Kidney tubule cell (primary cell): Measurements from ENCODE around the gene CS.
"Not testable (repeated sequence)": the region's sequence is repeated elsewhere in the genome, so short reads cannot be mapped to it uniquely, and the experiment has no call there.

Experiments
- DNase-seq: peaks from one replicate; pipeline ENCODE4 v3.0.0-alpha.2; 2018; ENCODE audit warnings: low spot score

The CS gene

DNA sequence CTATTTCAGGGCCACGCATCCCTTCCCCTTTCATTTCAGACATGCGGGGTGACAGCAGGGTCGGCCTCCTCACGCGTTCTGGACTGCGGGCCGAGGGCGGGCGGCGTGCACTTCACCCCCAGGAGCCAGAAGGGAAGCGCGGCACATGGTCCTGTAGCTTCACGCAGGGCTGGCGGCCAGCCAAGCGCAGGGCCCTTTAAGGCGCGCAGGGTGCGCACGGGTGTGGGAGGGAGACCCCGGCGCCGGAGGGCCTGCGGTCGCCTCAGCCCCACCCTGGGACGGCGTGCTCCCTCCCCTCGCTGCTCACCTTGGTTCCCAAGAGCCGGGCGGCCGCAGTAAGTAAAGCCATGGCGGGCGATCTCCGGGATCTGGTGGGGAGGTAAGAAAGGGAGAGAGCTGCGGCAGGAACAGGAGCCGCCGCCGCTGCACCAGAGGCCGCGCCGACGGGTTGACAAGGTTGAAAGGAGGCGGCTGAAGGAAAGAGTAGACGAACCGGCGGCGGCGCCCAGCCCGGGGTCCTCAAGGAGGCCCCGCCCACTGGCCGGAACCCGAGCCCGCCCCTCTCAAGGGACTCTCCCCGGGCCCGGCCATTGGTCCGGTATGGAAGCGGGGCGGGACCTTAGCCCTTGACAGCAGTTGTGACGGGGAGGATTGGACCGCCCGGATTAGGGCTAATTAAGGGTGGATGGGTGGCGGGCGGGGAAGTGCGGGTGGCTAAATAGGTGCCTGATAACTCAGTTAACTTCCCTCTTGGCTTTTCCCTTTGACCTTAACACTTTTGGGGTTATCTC lies at the start of gene CS:
Gene CS (minus strand): TSS at position 478 of the 791 bp plus-strand sequence. CDS start 129 bp downstream, at position 349.
- DNase-seq = peak; percentile 98

DNA sequence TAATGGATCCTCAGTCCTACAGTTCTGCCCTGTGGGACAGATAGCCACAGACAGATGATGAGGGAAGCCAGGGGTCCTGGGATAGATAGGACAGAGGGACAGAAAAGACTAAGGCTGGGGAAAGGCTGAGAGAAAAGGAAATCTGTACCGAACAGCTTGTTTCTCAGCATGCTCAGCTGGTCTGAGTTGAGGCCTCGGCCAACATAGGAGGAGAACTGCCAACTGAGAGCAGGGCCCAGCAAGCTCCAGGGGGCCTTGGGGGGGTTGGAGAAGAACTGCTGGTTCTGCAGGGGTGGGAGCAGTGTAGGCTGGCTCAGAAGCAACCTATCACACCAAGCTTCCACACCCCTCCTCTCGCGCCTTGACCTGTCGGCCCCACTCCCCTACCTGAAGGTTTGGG lies 48.6 kb upstream of the CS start:
- no peak for DNase-seq

DNA sequence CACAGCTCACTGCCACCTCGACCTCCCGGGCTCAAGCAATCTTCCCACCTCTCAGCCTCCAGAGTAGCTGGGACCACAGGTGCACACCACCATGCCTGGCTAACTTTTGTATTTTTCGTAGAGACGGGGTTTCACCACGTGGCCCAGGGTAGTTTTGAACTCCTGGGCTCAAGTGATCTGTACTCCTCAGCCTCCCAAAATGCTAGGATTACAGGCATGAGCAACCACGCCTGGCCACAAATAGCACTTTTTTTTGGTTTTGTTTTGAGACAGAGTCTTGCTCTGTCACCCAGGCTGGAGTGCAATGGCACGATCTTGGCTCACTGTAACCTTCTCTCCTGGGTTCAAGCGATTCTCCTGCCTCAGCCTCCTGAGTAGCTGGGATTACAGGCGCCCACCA lies 47.1 kb upstream of the CS start:
- not testable (repeated sequence) for DNase-seq

DNA sequence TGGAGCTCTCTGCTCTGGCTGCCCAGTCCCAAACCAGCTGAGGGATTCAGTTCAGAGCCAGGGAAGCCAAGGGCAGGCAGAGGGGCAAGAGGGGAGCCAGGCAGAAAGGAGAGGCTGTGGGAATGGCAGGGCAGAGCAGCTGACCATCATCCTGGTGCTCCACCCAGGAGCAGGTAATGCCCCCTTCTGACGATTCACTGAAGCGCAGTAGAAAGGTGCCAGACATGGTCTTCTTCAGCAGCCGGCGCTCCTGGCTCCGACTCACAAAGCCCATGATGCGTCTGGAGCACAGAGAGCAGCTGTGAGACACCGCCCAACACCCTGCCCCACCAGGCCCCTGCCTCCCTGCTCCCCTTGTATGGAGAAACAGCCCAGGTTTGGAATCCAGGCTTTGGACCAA lies 46.5 kb upstream of the CS start:
- peak; percentile 13 for DNase-seq

DNA sequence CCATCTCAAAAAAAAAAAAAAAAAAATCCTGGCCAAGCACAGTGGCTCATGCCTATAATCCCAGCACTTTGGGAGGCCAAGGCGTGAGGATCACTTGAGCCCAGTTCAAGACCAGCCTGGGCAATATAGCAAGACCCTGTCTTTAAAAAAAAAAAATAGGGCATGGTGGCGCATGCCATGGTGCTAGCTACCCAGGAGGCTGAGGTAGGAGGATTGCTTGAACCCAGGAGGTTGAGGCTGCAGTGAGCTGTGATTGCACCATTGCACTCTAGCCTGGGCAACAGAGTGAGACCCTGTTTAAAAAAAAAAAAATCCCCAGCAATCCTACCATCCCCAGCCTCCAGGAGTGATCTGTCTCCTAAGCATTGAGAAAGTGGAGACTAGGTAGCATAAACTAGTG lies 42.2 kb upstream of the CS start:
- DNase-seq = not testable (repeated sequence)

DNA sequence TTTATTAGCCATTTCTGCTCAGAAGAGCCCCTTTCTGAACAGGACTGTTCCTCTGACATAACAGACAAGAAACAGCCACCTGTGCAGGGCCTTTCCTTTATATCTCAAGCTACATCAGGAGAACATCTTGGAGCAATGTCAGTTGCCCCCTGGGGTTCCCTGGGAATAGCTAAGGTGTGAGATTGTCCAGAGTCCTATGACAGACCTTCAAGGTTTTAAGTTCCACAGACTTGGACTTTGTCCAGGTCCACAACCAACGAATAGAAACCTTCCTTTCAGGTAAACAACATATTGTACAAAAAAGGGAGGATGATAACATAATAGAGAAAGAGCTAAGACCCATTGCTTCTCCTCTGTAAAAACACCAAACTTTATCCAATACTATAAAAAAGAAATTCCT lies 41.5 kb upstream of the CS start:
- DNase-seq = no peak

DNA sequence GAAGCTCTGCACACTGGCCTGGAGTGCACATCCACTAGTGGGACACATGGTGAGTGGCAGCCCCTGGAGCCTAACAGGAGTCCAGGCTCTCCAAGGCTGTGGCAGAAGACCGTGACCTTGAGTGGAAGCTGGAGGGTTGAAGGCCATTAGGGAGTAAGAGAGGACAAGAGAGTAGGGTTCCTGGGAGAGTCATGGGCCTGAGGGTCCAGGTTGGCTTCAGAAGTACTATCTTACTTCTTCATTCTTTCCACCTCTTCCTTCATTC lies 39.0 kb upstream of the CS start:
- DNase-seq = no peak

DNA sequence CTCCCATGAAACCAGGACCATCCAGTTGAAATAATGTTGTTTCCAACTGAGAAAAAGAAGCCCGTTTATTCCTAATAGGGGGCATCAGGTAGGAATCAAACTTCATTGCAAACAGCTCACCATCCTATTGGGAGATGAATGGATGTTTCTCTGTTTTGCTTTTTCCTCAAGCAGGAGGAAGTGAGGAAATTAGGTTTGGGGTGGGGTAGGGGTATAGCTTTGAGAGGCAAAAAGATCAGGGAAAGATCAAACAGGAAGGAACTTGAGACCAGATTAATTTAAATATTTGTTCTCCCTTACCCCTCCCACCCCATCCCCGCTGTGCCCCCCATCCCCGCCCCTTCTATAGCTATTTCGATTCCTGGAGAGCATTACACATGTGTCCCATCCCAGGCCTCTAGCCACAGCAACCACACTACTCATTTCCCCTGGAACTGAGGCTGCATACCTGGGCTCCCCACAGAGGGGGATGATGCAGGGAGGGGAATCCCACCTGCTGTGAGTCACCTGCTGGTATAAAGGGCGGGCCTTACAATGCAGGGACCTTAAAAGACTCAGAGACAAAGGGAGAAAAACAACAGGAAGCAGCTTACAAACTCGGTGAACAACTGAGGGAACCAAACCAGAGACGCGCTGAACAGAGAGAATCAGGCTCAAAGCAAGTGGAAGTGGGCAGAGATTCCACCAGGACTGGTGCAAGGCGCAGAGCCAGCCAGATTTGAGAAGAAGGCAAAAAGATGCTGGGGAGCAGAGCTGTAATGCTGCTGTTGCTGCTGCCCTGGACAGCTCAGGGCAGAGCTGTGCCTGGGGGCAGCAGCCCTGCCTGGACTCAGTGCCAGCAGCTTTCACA lies 38.4 kb upstream of the CS start, which contains the start of gene IL23A:
Gene IL23A (plus strand): TSS at position 577 of the 850 bp plus-strand sequence. CDS start 161 bp downstream, at position 738.
- DNase-seq = peak; percentile 98

DNA sequence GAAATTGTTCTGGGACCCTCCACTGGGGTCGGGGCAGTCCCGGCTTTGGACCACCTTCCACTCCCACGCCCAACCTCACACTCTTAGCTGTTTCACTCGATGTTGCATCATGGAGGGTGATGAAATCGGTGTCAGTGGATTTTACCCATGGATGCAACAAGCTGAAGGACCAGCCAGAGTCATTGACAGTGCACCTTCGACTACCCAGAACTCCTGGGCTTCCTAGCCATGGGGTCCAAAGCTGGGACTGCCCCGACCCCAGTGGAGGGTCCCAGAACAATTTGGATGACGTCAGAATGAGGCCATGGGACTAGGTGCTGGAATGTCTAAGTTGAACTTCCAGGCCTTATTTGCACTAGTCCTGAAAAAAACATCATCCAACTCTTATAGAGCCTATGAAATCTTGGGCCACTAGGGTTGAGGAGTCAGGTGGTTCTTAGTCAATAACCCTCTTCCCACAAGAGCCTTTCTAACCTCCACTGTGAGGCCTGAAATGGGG lies 37.7 kb upstream of the CS start:
- DNase-seq = peak; percentile 19

DNA sequence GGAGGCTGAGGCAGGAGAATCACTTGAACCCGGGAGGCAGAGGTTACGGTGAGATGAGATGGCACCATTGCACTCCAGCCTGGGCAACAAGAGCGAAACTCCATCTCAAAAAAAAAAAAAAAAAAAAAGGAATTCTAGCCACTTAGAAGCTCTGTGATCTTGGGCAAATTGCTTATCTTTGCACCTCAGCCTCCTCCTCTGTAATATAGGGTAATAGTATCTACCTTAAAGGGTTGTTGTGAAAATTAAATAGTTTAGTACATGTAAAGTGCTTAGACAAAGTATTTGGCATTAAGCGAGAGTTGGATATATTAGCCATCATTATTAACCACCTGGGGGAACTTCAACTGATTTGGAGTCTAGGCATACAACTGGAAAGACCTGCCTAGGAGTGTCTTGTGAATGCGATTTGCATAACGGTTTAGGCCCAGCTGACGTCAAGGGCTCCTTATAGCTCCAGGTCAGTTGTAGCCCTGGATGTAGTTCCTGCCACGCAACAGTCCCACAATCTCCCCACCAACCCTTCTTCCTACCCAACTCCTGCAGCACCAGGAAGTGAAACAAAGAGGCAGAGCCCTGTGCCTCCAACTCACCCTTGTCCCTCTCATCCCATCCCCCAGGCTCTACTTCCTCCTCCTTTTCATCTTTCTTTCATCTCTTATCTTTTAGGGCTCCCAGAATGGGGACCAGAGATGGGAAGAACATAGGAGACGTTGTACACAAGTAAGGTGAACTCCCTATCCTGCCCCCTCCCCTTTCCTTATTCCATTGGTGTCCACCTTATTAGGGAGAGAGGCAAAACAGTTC lies 36.4 kb upstream of the CS start:
- DNase-seq = no peak

DNA sequence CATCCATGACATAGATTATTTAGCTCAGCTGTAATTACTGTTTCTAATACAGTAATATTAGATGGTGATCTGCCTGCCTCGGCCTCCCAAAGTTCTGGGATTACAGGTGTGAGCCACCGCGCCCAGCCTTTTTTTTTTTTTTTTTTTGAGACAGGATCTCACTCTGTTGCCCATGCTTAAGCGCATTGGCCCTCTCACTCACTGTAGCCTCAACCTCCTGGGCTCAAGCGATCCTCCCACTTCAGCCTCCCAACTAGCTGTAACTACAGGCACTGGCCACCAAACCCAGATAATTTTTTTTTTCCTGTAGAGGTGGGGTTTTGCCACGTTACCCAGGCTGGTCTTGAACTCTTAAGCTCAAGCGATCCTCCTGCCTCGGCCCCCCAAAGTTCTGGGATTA lies 35.4 kb upstream of the CS start:
- DNase-seq = not testable (repeated sequence)

DNA sequence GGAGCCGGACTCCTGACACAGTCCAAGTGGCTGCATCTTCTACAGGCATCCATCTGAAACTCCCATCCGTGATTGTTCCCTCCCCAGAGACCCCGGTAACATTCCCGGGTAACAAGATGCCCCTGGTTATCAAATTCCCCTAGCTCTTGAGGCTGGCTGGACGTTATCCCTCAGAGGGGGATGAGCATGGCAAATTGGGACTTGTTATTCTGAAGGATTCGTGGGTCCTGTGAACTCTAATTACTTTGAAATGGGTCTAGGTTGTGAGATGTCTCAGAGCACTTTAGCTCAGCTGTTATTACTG lies 34.3 kb upstream of the CS start:
- no peak for DNase-seq

DNA sequence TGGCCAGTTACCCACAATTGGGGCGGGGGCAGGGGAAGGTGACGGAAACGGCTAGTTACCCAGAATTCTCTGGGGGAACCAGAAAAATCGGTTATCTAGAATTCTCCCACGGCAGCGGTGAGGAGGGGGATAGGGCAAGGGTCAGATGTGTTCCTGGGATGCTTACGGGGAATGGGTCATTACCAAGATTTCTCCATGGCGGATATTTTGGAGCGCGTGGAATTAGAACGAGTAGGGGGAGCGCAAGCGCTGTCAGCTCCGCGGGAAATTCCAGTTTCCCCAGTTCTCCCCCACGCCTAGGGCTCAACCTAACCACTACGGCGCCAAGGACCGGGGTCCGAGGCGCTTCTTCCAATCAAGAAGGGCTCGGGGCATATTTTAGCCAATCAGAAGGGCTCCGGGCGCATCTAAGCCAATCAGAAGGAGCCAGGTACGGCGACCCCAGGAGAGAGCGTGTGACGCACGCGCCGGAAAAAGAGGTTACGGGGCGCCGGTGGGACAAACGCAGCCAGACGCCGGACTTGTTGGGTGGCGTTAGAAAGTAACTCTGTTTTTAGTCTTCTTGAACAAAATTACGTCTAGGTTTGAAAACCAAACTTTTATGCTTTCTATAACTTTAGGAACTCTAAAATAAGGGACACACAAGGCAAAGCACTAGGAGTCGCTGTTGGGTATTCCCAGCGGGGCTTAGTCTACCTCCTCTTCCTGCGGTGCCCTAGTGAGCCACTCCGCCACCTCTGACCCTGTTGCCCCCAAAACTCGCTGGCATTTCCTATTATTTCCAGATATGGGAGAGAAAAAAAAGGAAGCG lies 33.8 kb upstream of the CS start, which contains the start of gene PAN2:
Gene PAN2 (minus strand): TSS at position 322 of the 811 bp plus-strand sequence. CDS start 906 bp downstream, outside the sequence.
- peak; percentile 99 for DNase-seq

DNA sequence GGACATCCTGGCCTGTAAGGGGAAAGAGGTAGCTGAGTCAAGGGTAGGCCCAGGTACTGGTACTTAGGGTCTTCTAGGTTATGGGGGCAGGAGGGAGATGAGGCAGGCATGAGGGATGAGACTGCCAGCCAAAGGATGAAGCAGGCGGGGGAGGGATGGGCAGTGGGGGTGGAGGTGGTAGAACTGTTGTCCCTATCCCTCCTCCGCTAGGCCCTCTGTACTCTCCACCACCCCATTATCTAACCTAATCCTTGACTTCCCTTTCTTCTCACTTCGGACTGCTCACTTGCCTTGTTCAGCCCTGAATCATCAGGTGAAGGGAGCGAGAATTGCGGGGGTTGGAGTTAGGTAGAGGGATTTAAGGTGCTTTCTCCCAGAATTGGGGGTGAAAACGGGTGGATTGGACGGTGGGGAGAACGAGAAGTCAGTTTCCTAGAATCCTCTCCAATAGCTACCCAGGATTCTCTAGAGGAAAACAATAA lies 33.1 kb upstream of the CS start:
- no peak for DNase-seq

DNA sequence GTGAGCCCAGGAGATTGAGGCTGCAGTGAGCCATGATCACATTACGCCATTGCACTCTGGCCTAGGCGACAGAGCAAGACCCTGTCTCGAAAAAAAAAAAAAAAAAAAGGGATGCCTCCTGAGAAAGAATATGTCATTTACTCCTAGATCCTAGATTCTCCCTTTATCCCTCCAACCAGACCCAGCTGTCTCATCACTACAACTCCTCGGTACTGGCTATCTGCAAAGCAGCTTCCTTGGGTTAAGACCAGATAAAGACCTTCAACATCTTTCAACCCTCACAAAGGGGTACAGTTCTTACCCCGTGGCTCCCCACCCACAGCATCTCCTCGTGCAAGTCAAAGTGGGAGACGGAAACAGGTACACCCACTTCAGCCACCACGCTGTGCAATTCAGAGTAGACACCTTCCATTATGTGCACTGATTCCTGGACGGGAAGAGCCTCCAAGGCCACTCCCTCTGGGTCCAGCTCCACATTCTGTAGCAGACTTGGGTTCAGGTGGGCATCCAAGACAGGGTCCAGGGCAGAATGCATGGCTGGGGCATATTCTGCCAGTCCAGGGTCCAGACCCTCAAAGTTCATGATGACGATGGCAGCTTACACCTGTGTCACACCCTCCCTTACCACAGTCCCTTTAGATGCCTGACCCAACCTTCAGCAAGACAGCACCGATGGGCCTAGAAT lies 32.5 kb upstream of the CS start:
- no peak for DNase-seq

DNA sequence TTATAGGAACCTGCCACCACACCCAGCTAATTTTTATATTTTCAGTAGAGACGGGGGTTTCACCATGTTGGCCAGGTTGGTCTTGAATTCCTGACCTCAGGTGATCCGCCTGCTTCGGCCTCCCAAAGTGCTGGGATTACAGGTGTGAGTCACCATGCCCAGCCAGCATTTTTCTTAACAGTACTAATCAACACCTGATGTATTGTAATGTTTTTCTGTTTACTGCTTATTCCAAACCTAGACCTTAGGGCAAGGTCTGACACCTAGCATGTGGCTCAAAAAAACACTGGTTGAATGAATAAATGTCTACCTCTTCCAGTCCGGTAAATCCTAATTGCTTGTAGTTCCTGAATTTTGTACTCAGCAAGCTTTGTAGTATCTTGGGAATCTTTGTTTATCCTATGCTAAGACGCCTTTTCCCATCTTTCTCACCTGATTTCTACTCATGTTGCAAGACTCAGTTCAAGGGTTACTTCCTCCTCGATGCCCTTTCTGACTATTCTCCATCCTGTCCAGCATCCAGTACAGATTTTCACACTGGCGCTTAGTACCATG lies 30.9 kb upstream of the CS start:
- DNase-seq = peak; percentile 18

DNA sequence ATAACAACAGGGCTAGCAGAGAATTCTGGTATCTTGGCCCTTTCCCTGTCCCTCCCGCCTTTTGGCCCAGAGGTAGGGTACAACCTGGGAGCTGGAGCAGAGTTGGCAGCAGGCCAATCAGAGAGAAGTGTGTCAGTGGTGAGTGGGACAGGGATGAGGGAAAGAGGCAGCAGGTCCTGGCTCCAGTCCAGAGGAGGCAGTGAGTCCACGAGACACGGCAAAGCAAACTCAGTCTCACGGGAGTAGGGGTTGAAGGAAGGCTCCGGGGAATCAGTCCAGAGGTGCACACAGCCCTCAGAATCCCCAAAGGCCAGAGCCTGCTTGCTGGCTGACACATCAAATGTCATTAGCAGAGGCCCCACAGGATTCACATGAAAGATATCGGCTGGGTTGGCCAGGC lies 26.4 kb upstream of the CS start:
- peak; percentile 23 for DNase-seq

DNA sequence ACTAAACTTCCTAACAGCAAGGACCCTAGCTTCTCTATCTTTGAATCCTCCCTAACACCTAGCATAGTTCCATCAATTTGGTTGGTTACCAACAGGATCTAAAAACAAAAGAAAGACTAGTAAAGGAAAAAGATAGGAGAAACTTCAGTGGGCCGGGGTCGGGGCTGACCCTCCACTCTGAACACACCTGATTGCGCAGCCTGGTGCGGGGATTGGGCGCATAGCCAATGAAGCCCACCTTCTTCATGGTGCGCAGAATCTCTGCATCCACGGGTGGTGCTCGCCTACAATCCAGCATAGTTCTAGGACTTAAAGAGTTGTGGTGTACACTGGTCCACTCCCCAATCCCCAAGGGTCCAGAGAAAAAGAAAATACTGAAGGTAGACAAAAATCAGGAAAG lies 26.0 kb upstream of the CS start:
- no peak for DNase-seq

DNA sequence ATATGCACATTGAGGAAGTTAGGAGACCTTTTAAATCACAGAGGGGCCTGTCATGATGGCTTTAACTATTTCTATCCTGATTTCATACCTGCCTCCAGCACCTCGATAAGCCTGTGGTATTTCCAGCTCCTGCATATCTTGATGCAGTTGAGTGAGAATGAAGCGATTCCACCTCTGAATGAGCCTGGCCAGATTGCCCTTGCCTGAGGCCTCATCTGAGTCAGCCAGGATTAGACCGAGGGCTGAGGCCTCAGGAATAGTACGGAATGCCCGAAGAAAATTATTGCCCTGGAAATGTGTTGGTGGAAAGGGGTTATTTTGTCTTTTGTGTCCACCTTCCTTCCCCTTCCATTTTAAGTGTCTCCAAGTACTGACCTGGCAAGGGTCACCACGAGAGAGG lies 24.1 kb upstream of the CS start:
- DNase-seq = no peak

DNA sequence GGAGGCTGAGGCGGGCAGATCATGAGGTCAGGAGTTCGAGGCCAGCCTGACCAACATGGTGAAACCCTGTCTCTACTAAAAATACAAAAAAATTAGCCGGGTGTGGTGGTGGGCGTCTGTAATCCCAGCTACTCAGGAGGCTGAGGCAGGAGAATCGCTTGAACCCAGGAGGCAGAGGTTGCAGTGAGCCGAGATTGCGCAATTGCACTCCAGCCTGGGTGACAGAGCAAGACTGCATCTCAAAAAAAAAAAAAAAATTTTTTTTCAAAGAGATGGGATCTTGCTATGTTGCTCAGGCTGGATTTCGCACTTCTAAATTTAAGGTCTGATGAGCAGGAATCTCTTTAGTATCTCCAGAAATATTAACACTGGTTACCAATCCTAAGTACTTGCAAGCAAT lies 21.5 kb upstream of the CS start:
- not testable (repeated sequence) for DNase-seq
